K562 (cell line): ENCODE measurements around the gene PTK6.

ENCODE experiments used
- CCAR2 ChIP-seq: fragments of 200-400 bp; formaldehyde crosslinking; IDR thresholded peaks from 2 replicates; pipeline ENCODE4 v1.6.1; 2017; ENCODE audit warnings: mild to moderate bottlenecking, low read depth, low read length
- EP300 ChIP-seq: IDR thresholded peaks from 2 replicates; pipeline ENCODE4 v1.6.1; 2012; ENCODE audit warnings: low read length, improper control_type of control experiment
- SIX5 ChIP-seq, 2 experiments: IDR thresholded peaks; 2 replicates each; pipeline ENCODE4 v1.6.1; 2011; ENCODE audit warnings: low read length in 2 of 2, borderline replicate concordance in 1 of 2, low read depth in 1 of 2, mild to moderate bottlenecking in 1 of 2, moderate library complexity in 1 of 2; ENCODE audit not compliant: insufficient read depth in 1 of 2
- SMAD1 ChIP-seq: fragments of 150-350 bp; IDR thresholded peaks from 2 replicates; pipeline ENCODE4 v1.6.1; 2014; ENCODE audit warnings: low read length, low read depth; ENCODE audit not compliant: partially characterized antibody
- TBL1XR1 ChIP-seq, 2 experiments: IDR thresholded peaks; 2 replicates each; pipeline ENCODE4 v1.6.1; 2012; ENCODE audit warnings: improper control_type of control experiment in 2 of 2, low read length in 2 of 2, mild to moderate bottlenecking in 1 of 2

DNA sequence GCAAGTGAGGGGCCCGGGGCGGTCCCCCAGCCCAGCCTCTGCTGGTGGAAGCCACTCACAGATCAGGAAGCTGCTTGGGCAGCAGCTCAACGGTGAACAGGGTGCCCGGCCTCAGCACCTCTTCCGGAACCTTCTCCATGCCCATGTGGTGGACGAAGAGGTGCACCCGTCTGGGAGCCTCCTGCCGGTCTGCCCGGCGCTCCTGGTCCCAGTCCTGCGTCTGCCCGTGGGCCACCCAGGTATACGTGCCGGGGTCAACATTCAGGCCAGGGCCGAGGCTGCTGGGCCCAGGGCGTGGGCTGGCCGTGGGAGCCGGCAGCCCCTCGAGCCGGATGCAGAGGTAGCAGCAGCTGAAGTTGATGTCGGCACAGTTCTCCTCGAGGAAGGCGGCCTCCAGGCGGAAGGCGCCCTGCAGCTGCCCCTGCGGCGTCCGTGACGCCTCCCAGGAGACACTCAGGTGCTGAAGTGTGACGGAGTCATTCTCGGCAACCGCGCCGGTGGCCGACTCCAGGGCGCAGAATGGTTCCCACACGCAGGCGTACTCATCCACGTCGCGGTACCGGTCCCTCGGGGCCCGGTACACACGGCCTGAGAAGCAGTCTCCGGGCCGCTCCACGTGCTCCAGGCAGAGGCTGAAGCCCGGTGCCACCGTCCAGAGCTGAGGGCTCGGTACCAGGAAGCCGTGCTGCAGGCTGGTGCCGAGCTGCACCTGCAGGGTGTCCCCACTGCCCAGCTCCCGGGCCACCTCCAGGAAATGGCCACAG, 25.5 kb upstream of the PTK6 start:
- TF ChIP-seq EP300, result no peak
- TF ChIP-seq TBL1XR1 (IDR thresholded peaks at IDR 0.05; ENCODE audit: low read length in 2 of 2), result no peak
- TF ChIP-seq SMAD1, result no peak
- TF ChIP-seq SIX5 (IDR thresholded peaks at IDR 0.05; ENCODE audit: borderline replicate concordance in 1 of 2, insufficient read depth in 1 of 2, low read depth in 1 of 2, low read length in 2 of 2), result no peak
- no peak for TF ChIP-seq CCAR2
